HG03060 (cell line): ENCODE measurements around the gene CBARP.
"Not testable (repeated sequence)": the region's sequence is repeated elsewhere in the genome, so short reads cannot be mapped to it uniquely, and the experiment has no call there.

Experiments used
- ATAC-seq: cut with Tn5 transposase; IDR thresholded peaks from one replicate; pipeline ENCODE4 v1.9.1; 2021; ENCODE audit warnings: low read depth, moderate number of reproducible peaks; ENCODE audit not compliant: unreplicated experiment

The CBARP gene

GRCh38 chr19:1216756-1217155 lies 21.0 kb downstream of the CBARP start:
- ATAC-seq: no peak

GRCh38 chr19:1214862-1215731 lies 22.7 kb downstream of the CBARP start:
- no peak for ATAC-seq

DNA sequence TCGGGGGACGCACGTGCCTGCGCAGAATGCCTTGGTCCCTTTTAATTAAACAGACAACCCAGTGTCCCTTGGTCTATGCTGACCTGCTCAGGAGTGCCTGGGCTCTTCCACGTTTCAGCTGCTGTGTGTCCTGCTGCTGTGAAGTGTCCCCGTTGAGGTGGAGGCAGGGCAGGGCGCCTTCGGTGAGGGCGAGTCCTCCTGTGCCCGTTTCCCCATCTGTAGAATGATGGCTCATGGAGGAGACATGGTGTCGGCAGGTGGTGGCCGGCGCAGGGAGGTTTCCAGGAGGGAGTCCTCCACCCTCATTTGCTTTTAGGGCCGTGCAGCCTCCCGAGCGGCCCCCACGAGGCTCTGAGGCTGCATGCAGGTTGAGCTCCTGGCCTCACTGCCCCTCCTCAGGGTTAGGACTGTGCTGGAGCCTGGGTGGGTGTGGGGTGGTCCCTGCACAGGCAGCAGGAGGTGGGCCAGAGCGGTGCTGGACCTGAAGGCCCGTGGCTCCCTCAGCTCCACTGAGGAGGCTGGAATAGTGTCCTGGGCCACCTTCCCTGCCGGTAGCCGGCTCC lies 23.4 kb downstream of the CBARP start:
- ATAC-seq: no peak

DNA sequence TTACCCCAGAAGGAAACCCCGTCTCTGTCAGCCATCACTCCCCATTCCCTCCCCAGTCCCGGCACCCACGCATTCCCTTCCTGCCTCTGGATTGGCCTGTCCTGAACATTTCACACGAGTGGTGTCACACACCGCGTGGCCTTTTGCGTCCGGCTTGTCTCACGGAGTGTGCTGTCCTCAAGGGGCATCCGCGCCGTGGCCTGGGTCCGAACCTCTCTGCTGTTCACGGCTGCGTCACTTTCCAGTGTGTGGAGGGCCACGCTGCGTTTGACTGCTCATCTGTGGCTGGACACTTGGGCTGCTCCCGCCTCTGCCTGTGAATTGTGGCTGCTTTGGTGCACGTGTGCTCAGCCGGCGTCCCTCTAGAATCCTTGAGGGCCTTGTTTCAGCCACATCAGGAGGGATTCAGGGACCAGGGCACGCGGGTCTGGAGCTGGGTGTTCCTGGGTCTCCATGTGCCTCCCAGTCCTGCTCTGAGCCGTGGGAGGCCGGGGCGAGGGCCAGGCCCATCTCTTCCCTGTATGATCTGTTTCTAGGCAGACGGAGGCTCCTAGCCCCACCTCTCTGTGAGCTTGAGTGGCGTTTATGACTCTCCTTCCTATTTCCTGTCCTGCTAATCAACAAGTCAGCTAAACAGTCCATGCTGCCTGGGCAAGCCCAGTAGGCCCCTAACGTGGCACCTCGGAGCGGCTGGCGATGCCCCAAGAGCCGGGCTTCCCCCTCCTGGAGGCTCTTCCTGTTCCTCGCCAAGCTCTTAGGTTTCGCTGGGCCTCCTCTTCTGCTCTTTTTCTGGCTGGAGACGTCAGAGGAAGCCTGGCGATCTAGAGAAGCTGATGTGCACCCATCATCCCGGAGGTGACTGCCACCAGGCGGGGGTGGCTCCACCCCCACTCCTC lies 24.2 kb downstream of the CBARP start:
- ATAC-seq: no peak

DNA sequence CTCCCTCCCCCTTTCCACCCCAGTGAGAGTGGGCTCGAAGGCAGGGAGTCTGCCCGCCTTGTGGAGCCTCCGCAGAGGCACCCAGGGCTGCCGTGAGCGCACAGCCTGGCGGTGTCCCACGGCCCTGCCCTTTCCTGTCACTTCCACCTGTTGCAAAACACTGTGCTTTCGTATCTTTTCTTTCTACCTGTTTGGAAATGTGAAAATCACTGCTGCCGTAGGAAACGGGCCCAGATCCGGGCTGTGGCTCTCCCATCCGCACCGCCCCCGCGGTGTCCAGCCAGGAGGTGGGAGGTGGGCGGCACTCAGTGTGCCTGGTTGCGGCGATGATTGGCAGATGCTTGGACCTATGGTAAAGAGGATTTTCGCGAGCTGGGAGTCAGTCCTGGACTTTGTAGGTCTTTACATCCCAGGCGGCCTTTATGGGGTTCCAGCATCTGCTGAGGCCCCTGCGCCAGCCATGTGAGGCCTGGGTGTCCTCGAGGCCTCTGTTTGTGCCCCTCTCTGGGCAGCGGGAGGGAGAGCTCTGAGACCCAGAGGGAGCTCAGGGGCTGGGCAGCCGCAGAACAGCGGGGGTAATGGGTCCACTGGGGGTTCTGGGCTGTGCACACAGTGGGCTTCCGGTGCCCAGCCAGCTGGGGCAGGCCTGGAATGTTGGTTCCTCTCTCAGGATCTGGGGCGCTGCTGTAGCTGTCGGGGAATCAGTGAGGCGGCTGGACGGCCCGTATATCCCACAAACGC lies 26.1 kb downstream of the CBARP start:
- no peak for ATAC-seq

- ATAC-seq: no peak
Measured at GRCh38 chr19:1210227-1210538, 27.6 kb downstream of the CBARP start.

- not testable (repeated sequence) for ATAC-seq
Measured at GRCh38 chr19:1208830-1209229, 29.0 kb downstream of the CBARP start.

- ATAC-seq: no peak
Measured at GRCh38 chr19:1206864-1207450, 30.8 kb downstream of the CBARP start.

GRCh38 chr19:1206150-1206863 lies 31.5 kb downstream of the CBARP start:
- ATAC-seq: no peak

DNA sequence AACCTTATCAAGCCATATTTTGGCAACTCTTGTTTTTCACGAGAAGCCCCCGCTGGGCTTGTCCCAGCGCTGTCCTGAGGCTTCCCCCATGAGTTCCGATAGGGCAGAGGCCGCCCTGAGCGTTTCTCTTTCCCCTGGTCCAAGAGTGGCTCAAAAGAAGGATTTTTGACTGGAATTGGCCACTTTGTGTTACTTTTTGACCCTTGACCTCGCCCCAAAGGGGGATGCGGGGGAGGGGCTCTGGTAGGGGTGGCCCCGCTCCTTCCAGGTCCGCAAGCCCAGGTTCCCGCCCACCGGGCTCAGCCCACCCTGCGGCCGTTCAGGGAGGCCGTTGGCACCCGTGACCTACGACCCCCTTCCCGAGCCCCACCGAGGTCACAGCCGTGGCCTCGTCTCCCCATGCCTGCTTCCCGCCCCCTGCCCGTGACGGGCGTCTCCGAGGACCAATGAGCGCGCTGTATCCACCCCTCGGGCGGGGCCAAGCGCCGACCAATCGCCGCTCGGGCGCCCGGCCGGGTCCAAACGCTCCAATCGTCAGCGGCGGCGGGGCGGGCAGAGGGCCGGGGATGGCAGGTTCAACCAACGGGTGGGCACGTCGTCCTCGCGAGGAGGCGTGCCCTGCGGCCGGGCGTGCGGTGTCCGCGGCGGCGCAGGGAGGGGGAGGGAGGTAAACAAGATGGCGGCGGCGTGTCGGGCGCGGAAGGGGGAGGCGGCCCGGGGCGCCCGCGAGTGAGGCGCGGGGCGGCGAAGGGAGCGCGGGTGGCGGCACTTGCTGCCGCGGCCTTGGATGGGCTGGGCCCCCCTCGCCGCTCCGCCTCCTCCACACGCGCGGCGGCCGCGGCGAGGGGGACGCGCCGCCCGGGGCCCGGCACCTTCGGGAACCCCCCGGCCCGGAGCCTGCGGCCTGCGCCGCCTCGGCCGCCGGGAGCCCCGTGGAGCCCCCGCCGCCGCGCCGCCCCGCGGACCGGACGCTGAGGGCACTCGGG lies 32.4 kb downstream of the CBARP start, which contains the start of gene STK11:
Gene STK11, plus strand, starts transcription at position 665 of the 986 bp plus-strand sequence. CDS start 1,136 bp downstream, outside the sequence.
- ATAC-seq: no peak

- ATAC-seq: not testable (repeated sequence)
Measured at GRCh38 chr19:1200614-1201013, 37.2 kb downstream of the CBARP start.

DNA sequence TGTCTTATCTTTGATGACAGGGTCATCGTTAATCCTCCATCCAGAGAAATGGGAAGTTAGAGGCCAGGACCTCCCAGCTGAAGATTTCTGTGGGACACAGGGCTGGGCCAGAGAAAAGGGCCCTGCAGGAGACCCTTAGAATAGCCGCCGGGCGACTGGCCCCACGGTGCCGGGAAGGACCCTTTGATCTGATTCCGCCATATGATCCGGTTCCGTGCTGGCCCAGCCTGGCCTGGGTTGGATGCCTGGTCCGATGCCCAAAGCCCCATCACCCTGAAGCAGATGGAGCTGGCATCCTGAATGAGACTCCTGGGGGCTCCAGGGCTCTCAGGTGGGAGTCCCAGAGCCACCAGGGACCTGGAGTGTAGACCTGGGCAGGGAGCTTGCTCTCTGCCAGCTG lies 38.3 kb downstream of the CBARP start:
- no peak for ATAC-seq

GRCh38 chr19:1189419-1189818 lies 48.4 kb downstream of the CBARP start:
- ATAC-seq: no peak

DNA sequence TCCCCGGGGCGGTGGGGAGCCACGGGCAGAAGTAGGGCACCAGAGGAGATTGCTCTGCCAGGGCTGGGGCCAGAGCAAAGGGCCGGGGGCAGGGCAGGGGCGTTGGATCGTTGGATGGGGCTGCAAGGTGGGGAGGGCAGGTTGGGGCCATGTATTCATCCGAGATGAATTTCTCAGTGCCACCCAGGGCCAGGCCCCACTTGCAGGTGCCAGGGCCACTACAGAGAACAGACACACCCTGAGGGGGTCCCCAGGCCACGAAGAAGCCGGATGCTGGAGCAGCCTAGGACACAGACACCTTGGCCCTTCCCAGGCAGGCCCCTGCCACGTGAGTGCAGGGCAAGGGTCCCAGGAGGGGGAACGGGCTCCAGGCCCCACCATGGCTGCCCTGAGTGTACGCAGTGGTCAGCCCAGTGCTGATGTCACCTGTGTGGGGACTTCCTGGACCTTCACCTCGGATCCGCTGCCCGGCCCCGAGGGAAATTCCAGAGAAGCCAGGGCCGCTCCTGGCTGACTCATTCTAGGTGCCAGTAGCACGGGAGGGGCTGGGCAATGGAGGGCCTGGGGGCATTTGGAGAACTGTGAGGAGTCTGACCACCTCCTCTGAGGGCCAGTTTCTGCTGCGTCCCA lies 54.1 kb downstream of the CBARP start:
- no peak for ATAC-seq

- no peak for ATAC-seq
Measured at GRCh38 chr19:1182727-1183126, 55.1 kb downstream of the CBARP start.

- no peak for ATAC-seq
Measured at GRCh38 chr19:1182068-1182467, 55.7 kb downstream of the CBARP start.

DNA sequence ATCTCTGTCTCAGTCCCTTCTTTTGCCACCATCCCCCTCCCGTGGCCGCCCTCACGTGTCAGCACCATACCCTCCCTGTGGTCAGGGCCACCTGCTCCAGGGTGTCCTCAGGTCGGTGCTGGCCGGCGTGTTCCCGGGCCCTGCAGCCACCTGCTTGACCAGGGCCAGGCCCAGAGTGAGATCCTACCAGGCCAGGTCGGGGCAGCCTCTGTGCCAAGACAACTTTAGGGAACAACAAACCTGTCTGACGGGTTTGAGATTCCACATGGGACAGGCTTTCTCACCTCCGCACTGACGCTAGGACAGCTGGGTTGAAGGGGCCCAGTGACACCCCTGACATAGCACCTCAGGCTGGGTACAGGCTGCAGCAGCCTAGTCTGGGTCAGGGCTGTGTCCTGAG lies 56.2 kb downstream of the CBARP start:
- ATAC-seq: no peak
